NCI-H2081 (cell line): ENCODE results near the gene GUCD1.
A peak's percentile ranks its signal among the peaks of the same experiment; 100 is the strongest.

Experiments used
- DNase-seq, 2 experiments: peaks; one replicate each; lab custom pipeline; 2025; lab: John Stamatoyannopoulos, UW

GUCD1 gene

GRCh38 chr22:24529898-24530297 lies 25.0 kb downstream of the GUCD1 start:
- DNase-seq = no peak

- DNase-seq = no peak
Observed at GRCh38 chr22:24526191-24526590, 28.7 kb downstream of the GUCD1 start.

GRCh38 chr22:24525416-24526037 lies 29.4 kb downstream of the GUCD1 start:
- peak; percentile 32 to 34 for DNase-seq

GRCh38 chr22:24523873-24524272 lies 31.1 kb downstream of the GUCD1 start:
- DNase-seq = no peak

- DNase-seq = peak; percentile 66 to 85
Observed at GRCh38 chr22:24521791-24522245, 33.1 kb downstream of the GUCD1 start.

GRCh38 chr22:24519496-24519895 lies 35.4 kb downstream of the GUCD1 start:
- no peak for DNase-seq

- no peak for DNase-seq
Observed at GRCh38 chr22:24518771-24519485, 36.0 kb downstream of the GUCD1 start.

- no peak for DNase-seq
Observed at GRCh38 chr22:24518228-24518627, 36.7 kb downstream of the GUCD1 start.

- peak in 1 of 2 experiments; percentile 26 for DNase-seq
Observed at GRCh38 chr22:24517446-24517845, 37.5 kb downstream of the GUCD1 start.

GRCh38 chr22:24516301-24516737 lies 38.6 kb downstream of the GUCD1 start:
- no peak for DNase-seq

GRCh38 chr22:24515027-24515338 lies 40.0 kb downstream of the GUCD1 start:
- DNase-seq = no peak

- no peak for DNase-seq
Observed at GRCh38 chr22:24514241-24515026, 40.5 kb downstream of the GUCD1 start.

- DNase-seq = no peak
Observed at GRCh38 chr22:24513378-24514240, 41.3 kb downstream of the GUCD1 start.

- no peak for DNase-seq
Observed at GRCh38 chr22:24512043-24512442, 42.9 kb downstream of the GUCD1 start.

- DNase-seq = no peak
Observed at GRCh38 chr22:24510637-24511625, 44.0 kb downstream of the GUCD1 start.

GRCh38 chr22:24507716-24508115 lies 47.2 kb downstream of the GUCD1 start:
- DNase-seq = no peak

GRCh38 chr22:24506802-24507438 lies 48.0 kb downstream of the GUCD1 start:
- peak in 1 of 2 experiments; percentile 25 for DNase-seq

GRCh38 chr22:24504956-24505736 lies 49.8 kb downstream of the GUCD1 start:
- DNase-seq = no peak

GRCh38 chr22:24504540-24504939 lies 50.4 kb downstream of the GUCD1 start:
- no peak for DNase-seq
